WI38 (cell line): ENCODE measurements around the gene HPS1.

Source experiments
- H3K4me3 ChIP-seq: 2 replicates; pipeline ENCODE4 v1.5.1; 2011; ENCODE audit warnings: low read depth, mild to moderate bottlenecking, control low read depth, low read length
- CTCF ChIP-seq: IDR thresholded peaks from 2 replicates; pipeline ENCODE4 v1.5.1; 2012; ENCODE audit warnings: low read depth, mild to moderate bottlenecking, control low read depth, low read length

HPS1 gene

GRCh38 chr10:98483658-98484057 lies 36.9 kb upstream of the HPS1 start:
- no peak overlapping the region for H3K4me3 ChIP-seq
- TF ChIP-seq CTCF = no peak

- no peak for TF ChIP-seq CTCF
- no peak overlapping the region for H3K4me3 ChIP-seq
Observed at GRCh38 chr10:98482096-98482495, 35.4 kb upstream of the HPS1 start.

GRCh38 chr10:98481404-98481945 lies 34.7 kb upstream of the HPS1 start:
- no peak for TF ChIP-seq CTCF
- no peak overlapping the region for H3K4me3 ChIP-seq

DNA sequence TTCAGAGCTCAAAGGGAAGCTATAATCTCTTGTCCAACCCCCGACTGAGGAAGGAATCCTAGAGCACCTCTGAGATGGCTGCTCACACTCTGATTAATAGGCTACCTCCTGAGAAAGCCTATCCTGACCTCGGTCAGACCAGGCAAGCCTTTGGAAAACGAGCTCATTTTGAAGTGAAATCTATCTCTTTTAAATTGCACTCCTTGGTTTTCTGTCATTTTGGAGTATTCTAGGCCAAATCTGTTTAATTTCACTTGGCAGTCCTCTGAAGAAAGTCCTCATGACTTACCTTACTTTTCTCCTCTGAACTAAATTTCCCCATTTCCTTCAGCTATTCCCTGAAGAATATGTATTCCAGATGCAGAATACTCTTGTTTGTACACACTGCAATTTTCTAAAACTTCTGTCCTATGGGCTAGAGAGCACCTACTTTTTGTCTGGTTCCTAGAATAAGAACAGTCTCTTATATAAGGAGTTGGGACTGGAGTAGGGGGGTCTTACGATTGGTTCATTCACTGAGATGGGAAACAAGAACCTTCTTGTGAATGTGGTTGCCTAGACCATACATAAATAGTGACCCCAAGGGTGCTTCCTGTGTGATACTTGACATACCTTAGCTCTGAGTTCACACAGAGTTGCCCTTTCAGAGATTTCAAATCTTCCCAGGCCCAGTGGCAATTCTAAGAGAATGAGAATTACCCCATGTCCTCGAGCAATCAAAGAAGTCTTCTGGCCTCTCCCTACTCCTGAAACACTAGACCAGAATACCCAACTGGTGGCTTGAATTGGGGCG lies 31.9 kb upstream of the HPS1 start:
- no peak overlapping the region for H3K4me3 ChIP-seq
- TF ChIP-seq CTCF = no peak

DNA sequence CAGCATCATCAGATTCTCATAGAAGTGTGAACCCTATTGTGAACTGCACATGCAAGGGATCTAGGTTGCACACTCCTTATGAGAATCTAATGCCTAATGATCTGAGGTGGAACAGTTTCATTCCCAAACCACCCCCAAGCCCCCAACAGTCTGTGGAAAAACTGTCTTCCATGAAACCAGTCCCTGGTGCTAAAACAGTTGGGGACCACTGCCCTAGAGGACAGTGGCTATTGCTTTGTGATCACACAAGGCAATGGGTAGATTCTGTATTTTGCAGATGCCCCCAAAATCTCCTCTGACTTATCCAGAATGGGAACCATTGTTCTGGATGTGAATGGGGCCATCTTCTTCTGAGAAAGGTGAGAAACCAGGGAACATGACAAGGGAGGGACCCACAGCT lies 31.1 kb upstream of the HPS1 start:
- TF ChIP-seq CTCF = no peak

GRCh38 chr10:98474628-98475027 lies 27.9 kb upstream of the HPS1 start:
- H3K4me3 ChIP-seq = no peak overlapping the region
- no peak for TF ChIP-seq CTCF

More for the DNA sequence above, 31.1 kb upstream of the HPS1 start:
- H3K4me3 ChIP-seq = no peak overlapping the region

DNA sequence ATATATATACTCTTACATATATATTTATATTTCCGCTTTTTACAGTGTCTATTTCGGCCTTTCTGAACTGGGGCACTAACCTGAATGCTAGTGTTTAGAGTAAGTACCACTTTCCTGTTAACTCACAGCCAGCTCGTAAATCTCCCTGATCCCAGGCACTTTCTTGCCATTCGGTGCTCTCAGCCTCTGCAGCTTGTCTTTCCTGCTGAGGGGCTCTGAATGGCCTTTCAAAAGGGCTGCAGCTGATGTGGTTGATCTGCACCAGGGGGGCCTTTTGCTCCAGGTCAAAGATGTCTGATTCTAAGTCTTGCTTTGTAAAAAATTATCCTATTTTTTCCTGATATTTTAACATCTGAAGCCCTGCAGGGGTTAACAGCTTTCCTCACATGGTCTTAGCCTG lies 25.5 kb upstream of the HPS1 start:
- no peak for TF ChIP-seq CTCF
- no peak overlapping the region for H3K4me3 ChIP-seq
